ENCODE measurements around the gene NFIC. TPM values are rescaled to one million over a fixed set of nuclear protein-coding genes. Genes with fewer than 3 reads are reported as not detected.
A peak's percentile ranks its signal among the peaks of the same experiment; 100 is the strongest.

NFIC gene
- total RNA-seq, 1 donor from 2014 or later = 178 TPM

DNA sequence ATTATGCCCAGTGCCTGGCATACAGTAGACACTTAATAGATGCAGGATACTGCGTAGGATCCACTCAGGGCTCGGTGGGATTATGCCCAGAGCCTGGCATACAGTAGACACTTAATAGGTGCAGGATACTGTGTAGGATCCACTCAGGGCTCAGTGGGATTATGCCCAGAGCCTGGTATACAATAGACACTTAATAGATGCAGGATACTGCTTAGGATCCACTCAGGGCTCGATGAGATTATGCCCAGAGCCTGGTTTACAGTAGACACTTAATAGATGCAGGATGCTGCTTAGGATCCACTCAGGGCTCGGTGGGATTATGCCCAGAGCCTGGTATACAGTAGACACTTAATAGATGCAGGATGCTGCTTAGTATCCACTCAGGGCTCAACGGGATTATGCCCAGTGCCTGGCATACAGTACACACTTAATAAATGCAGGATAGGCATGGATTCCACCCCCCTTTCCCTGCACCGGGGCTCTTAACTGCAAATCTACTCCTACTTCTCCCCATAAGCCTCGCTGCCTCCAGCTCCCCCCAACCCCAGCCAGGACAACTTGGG, 89.1 kb downstream of the NFIC start:
- DNase-seq (ENCODE audit: low spot score) (no peak), ATAC-seq (no peak)
- intact Hi-C loops (cut with DNase I) = no loop called here

DNA sequence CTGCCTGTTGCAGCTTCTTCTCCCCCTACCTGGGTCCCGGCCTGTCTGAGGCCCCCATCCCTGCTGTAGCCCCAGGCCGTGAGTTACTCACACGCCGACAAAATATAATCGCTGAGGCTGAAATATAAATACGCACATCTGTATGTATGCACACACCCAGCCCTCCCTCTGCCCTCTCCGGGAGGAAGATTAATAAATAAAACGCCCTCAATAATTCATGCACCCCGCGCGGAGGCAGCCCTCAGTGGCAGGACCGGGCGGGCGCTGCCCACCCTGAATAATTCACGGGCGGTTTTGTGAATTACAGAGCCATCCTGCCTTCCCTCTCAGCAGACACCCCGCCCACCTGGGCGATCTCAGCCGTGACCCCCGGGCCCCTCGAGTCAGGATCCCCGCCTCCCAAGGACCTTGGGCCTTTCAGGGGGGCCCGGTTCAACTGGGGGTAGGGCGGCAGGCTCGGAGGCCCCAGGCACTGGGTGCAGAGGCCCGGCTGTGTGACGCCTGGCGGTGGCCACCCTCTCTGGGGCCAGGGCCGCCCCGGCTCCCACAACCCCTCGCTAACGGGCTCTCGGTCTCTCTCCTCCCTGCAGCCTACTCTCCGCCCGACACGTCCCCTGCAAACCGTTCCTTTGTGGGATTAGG, 89.7 kb downstream of the NFIC start:
- no peak for DNase-seq (ENCODE audit: low spot score)
- ATAC-seq = no peak
- intact Hi-C loops (cut with DNase I) = no loop called here

DNA sequence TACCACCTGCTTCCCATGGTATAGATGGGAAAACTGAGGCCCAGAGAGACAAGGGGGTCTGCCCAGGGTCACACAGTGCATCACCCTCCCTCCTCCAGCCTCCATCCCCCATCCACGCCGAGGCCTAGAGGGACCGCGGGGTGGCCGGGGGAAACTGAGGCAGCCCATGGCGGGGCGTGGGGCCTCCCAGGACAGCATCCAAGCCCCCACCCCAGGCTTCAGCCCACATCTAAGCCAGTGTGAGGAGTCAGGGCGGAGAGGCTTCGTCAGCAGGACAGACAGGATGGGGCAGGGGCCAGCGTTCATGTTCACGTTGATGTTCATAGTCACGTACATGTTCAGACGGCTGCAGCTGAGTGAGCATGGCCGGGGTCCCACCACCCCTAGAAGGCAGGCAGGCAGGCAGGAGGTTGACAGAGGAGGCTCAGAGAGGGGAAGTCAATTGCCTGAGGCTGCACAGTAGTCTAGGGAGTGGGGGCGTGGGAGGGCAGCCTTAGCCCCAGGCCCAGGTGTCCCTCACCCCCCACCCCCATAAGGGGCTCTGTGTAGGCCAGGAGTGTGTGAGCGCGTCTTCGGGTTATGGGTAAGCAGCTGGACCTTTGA, 90.6 kb downstream of the NFIC start:
- intact Hi-C loops (cut with DNase I) = no loop called here
- no peak for DNase-seq (ENCODE audit: low spot score)
- ATAC-seq = no peak

DNA sequence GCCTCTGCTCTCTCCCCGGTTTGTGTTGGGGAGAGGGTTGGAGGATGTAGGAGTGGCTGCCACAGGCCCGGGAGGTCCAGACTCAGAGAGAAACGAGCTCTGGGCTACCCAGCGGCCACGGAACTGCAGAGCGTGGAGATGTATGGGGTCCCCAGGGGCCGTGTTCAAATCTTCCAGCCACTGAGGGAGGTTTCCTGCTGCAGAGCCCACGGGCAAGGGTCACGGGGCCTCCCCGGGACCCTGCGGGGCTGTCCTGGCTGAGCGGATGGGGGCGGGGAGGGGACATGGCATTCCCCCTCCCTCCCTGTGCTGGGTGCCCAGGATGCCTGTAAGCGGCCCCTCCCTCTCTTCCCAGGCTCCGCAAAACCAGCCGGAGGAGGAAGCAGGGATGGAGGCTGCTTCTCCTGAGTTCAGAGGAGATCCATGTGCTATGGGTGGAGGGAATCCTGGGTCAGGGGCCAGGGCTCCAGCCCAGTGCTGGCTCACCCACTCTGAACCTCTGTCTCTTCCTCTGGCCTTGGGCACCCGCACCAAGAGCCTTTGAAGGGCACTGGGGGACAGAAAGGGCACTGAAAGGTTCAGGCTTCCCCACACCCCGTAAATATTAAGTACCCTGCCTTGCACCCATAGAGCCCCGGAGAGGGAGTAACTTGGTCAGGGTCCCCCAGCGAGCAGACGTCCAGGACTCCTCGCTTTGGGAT, 91.3 kb downstream of the NFIC start:
- intact Hi-C loops (cut with DNase I) = no loop called here
- DNase-seq (ENCODE audit: low spot score) = no peak
- ATAC-seq = peak; percentile 11

DNA sequence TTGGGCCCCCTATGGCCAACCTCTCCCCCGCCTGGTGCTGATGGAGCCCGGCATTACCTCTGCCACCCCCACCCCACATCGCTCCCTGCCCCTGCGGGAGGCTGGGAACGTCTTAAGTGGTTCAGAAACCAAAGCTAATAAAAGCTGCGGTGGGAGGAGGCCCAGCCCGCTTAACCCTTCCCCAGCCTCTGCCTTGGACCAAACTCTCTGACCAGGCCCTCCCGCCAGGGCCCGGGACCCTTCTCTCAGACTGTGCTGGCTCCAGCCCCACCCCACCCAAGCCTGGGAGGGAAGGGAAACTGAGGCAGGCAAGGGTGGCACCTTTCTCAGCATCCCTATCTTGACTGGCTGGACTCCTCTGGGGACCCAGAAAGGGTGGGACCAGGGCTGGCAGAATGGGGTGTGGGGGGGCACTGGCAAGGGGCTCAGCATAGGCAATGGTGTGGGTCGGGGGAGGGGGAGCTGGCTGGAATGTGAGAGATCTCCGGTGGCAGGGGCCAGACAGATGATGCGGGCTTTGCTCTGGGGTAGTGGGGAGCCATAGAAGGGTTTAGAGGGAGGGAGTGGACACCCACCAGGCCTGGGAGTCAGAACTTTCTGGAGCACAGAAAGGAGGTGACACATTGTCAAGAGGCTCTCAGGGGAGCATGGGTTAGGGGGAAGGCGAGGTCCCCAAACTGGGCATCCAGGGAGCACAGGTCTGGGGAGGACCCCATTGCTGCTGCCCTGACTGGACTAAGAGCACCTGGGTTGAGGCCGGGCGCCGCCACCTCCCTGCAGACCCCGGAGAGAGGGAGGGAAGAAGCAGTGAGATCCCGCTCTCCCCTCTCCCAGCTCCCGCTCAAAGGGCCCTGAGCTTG, 92.1 kb downstream of the NFIC start:
- intact Hi-C loops (cut with DNase I) = no loop called here
- DNase-seq (ENCODE audit: low spot score) (no peak), ATAC-seq (peak; percentile 33)

DNA sequence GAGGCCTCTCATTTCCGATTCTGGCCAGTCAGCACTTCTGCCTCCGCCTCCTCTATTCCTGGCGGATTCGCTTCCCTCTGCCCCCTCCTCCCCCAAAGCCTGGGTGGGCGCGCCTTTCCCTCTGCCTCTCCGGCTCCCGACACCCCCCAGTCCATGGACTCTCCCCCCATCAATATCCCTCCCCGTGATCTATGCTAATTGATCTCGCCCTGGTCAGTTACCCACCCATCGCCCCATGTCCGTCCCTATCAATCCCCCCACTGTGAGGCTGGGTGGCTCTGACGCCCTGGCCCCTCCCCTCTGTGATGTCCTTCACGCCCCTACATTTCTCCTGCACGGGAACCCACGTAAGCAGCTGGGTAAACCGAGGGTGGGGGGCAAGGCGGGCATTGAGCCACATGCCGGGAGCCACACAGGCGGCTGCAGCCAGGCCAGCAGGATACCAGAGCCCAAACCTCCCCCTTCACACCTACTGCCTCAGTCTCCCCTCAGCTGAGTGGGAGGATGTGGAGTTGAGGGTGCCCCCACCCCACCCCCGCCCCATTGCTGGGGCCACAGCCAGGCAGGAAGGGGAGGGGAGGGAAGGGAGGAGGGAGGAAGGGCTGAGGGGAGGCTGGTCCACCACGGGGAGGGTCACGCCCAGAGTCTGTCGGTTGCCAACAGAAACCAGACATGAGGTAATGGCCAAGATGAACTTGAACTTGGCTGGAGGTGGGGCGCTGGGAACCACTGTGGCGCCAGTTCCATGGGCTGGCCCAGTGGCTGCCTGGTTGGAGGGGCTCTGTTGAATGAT, 92.9 kb downstream of the NFIC start:
- ATAC-seq (peak; percentile 93), DNase-seq (ENCODE audit: low spot score) (peak; percentile 94)
- intact Hi-C loops (cut with DNase I) = no loop called here

DNA sequence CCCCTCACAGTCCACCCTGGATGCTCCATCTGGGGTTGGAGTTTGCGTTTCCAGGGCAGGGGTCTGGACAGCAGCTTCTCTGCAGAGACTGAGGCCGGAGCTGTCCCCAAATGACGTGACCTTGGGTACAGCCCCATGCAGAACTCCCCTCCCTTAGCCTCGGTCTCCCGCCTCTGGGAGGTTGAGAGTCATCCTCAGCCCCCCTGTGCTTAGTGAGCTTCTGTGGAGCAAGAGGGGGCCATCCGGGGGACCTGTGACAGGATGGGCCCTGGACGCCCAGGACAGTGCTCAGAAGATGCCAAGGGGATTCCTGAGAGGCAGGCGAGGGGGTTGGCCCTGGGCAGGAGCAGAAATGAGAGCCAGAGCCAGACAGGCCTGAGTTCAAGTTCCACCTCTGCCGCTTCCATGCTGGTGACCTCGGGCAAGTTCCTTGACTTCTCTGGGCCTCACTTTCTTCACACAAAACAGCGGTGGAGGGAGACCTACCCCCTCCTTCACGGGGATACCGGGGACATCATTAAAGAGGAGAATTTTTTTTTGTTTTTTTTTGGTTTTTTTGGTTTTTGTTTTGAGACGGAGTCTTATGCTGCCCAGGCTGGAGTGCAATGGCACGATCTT, 93.7 kb downstream of the NFIC start:
- DNase-seq (ENCODE audit: low spot score) = no peak
- intact Hi-C loops (cut with DNase I) = no loop called here
- no peak for ATAC-seq

DNA sequence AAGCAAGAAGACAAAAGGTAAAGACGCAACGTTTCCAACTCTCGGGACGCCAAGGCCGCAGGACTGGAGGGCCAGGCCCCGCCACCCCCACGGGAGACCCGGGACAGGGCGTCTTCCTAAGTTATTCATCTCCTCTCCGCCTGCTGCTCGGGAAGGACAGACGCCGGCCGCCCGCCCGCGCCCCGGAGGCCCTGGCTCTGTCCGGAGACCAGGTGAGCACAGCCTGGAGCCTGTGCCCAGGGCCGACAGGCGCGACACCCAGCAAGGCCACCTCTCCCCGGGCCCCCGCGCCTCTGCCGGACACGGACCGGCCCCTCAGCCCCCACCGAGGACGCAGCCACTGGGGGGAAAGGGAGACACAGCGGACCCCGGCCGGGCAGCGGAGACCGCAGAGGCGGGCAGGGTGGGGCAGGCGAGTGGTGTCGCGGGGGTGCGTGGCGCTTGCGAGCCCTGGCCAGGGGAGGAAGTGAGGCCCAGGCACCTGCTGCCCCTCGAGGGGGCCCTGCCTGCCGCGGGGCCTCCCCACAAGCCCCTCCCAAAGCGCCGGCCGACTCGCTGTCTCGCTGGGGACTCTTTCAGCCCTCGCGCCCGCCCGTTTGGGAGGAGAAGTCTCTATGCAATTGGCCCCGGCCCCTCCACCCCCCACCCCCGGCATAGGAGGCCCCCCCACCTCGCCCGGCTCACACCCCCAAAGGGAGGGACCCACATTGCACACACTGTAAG, 96.8 kb downstream of the NFIC start:
- DNase-seq (ENCODE audit: low spot score) (no peak), ATAC-seq (no peak)
- intact Hi-C loops (cut with DNase I) = no loop called here

DNA sequence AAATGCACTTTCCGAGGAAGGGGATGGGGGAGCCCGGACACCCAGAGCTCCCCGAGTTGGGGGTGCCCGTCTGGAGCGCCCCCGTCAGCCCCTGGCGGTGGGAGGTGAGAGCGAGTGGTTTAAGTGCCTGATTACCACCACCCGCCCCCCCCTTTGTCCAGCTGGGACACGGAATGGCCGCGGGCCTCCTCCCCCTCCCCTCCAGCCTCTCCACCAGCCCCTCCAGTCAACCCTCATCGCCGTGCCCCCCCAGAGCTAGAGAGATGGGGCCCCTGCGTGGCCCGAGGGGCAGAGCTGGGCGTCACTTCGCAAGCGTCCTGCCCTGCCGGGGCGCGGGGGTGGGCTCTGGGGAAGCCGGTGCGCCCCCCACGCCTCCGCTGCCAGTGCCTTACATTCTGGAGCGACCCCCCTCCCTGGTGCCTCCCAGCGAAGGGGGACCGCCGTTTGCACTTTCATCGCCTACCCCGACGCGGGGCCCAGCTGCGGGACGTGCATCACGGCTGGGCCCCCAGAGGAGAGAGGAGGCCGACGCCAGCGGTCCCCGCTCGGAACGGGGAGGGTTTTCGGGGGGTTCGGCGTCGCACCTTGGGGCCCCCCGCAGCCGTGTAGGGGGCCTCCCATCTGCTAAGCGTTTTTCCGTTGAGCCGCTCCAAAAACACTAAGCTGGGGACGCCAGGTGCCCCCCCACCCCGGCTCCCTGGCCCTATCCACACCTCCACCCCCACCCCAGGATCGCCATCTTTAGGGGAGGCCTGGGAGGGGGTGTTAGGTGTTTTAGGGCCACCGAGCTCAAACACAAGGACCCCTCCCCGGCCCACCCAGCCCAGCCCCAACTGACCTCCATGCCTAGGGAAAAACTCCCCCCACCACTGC, 97.6 kb downstream of the NFIC start:
- intact Hi-C loops (cut with DNase I) = no loop called here
- ATAC-seq (no peak), DNase-seq (ENCODE audit: low spot score) (no peak)

DNA sequence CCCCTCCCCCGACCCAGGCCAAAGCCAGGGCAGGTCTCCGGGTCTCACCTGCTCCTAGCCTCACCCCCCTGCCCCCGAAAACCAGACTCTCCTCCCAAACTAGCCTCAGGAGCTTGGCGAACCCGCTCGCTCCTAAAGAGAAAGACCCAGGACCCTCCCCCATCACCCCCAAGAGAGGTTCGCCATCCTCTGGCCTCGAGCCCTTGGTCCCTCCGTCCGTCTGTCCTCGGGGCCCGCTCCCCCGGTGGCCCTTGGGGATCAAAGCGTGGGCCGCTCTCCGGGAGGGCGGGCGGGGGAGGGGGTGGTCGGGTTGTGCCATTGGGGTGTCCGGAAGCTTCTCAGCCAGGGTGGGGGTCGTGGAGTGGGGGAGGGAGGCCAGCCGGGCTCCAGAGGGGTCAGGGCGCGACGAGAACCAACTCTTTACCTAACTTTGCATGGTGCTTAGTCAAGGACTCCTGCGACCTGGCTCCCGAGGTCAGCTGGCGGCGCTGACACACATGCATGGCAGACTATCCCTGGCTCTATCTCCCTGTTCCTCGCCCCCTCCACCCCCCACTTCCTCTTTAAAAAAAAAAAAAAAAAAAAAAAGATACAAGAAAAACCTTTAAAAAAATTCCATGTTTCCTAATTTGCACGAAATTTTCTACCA, 98.3 kb downstream of the NFIC start:
- ATAC-seq (no peak), DNase-seq (ENCODE audit: low spot score) (no peak)
- intact Hi-C loops (cut with DNase I) = no loop called here

DNA sequence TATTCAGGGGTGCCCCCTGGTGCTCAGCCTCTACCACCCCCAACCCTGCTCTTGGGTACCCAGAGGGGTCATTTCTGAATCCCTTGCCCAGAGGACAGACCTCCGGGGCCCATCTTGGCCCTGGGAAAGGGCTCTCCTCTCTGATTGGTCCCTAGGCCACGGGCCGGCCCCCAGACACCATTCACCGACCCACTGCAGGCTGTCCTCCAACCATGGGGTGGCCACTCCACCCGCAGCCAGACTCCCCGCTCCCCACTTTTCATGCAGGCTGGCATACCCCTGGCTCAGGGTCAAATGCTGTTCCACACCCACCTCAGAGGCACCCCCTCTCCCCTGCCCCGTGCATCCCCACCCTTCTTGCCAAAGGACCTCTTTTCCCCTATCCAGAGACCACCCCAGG, 99.2 kb downstream of the NFIC start:
- ATAC-seq (peak; percentile 6), DNase-seq (ENCODE audit: low spot score) (no peak)
- intact Hi-C loops (cut with DNase I) = no loop called here

DNA sequence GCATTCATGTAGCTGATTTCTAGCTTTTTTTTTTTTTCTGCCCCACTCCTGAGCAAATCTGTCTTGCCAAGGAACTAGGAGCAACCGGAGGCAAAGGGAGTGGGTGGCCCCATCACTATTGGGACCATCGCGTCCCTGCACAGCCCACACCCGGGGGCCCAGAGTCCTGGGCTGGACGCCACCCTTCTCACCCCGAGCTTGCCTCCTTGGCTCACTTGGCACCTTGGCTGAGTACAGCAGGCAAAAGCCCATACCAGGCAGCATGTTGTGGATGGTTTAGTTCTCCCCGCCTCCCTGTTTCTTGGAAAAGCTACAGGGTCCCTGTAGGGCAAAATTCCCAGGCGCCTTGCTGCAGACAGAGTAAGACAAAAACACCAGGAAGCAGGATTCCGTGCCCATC, 100.3 kb downstream of the NFIC start:
- ATAC-seq = peak; percentile 25
- intact Hi-C loops (cut with DNase I) = no loop called here
- DNase-seq (ENCODE audit: low spot score) = no peak

DNA sequence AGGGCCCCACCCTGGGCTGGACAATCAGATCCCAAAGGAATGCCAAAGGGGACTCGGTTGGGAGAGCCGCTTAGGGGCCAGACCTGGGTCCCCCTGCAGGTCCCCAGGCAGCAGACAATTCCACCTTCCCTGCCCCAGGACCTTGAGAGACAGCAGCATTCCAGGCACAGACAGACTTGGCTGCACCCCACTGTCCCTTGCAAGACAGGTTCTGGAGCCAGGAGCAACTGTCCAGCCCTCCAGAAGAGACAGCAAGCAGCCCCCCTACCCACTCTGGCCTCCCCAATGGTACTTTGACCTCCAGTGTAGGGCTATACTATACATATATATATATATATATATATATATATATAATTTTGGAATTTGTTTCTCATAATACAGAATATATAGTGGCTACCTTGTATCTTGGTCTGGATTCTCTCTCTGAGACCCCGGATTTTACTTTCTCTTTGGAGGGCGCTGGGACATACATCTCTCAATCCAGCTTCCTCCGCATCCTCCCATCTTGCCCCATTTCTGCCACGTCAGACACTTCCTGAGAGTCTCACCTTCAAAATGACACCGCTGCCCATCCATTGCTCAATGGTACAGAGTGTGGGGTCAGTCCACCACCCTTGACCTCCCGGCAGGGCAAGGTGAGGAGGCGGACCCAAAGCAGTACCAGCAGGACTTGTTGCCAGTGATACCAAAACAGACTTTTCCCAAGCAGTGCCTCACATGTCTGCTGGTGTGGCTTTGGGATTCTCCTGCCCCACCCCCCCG, 101.2 kb downstream of the NFIC start:
- ATAC-seq = no peak
- no peak for DNase-seq (ENCODE audit: low spot score)
- intact Hi-C loops (cut with DNase I) = no loop called here

DNA sequence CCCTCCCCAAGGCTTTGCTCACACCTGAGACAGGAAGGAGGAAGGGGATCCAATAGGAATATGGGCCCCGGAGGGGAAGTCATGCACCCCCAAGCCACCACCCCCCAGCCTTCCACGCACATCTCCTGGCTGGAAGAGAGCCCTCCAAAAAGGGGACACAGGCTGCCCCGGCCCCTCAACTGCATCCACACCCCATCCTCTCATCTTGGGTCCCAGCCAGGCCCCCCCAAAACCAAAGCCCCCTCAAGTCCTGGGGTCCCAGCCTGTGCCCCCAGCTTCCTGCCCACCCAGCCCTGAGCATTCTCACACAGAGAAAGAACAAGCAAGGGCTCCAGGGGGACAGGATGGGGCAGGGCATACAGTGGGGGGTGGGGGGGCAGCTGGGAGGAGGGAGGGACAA, 101.8 kb downstream of the NFIC start:
- ATAC-seq = no peak
- intact Hi-C loops (cut with DNase I) = no loop called here
- DNase-seq (ENCODE audit: low spot score) = no peak
